Neural progenitor cell (in vitro differentiated cells): ENCODE measurements around the gene RINT1. TPM values are rescaled to one million over a fixed set of nuclear protein-coding genes. Genes with fewer than 3 reads are reported as not detected.

Experiments used
- DNase-seq: peaks from one replicate; pipeline ENCODE4 v3.0.0-alpha.2; 2016; ENCODE audit warnings: low spot score
- H2AFZ ChIP-seq: fragments of 200-600 bp; sonication (generic); replicated peaks from 2 replicates; pipeline ENCODE4 v1.6.1; 2016; ENCODE audit warnings: antibody characterized with exemption
- H3F3A ChIP-seq: fragments of 200-600 bp; sonication (generic); 2 replicates; pipeline ENCODE4 v1.6.1; 2016; ENCODE audit warnings: antibody characterized with exemption, low read depth
- H3K27ac ChIP-seq: fragments of 200-600 bp; sonication (generic); 2 replicates; pipeline ENCODE4 v1.5.1; 2016; ENCODE audit warnings: mild to moderate bottlenecking
- H3K27me3 ChIP-seq: fragments of 200-600 bp; sonication (generic); 2 replicates; pipeline ENCODE4 v1.6.1; 2016; ENCODE audit warnings: mild to moderate bottlenecking, moderate library complexity
- H3K36me3 ChIP-seq: fragments of 200-600 bp; sonication (generic); 2 replicates; pipeline ENCODE4 v1.5.1; 2016
- H3K4me1 ChIP-seq: fragments of 200-600 bp; sonication (generic); 2 replicates; pipeline ENCODE4 v1.6.1; 2016; ENCODE audit warnings: mixed run types
- H3K4me2 ChIP-seq: fragments of 200-600 bp; sonication (generic); 2 replicates; pipeline ENCODE4 v1.6.1; 2016
- H3K4me3 ChIP-seq: fragments of 200-600 bp; sonication (generic); 2 replicates; pipeline ENCODE4 v1.5.1; 2016
- H3K79me2 ChIP-seq: fragments of 200-600 bp; sonication (generic); 2 replicates; pipeline ENCODE4 v1.6.1; 2016; ENCODE audit warnings: low read depth
- H3K9ac ChIP-seq: fragments of 200-600 bp; sonication (generic); 2 replicates; pipeline ENCODE4 v1.6.1; 2016
- H3K9me3 ChIP-seq: fragments of 200-600 bp; sonication (generic); 2 replicates; pipeline ENCODE4 v1.5.1; 2016; ENCODE audit warnings: low read depth
- H4K20me1 ChIP-seq: fragments of 200-600 bp; sonication (generic); 2 replicates; pipeline ENCODE4 v1.6.1; 2016; ENCODE audit warnings: low read depth
- H3K27ac Mint-ChIP-seq: 3 replicates; pipeline ENCODE4 v1.8.0; 2021; ENCODE audit warnings: mixed read lengths
- H3K27me3 Mint-ChIP-seq: 2 replicates; pipeline ENCODE4 v1.8.0; 2022; ENCODE audit warnings: low read depth, mild to moderate bottlenecking, inconsistent platforms, moderate library complexity, mixed read lengths; ENCODE audit not compliant: insufficient read depth
- H3K36me3 Mint-ChIP-seq: 3 replicates; pipeline ENCODE4 v1.8.0; 2021; ENCODE audit warnings: mixed read lengths
- H3K4me1 Mint-ChIP-seq: 3 replicates; pipeline ENCODE4 v1.8.0; 2021; ENCODE audit warnings: mixed read lengths
- H3K4me3 Mint-ChIP-seq: 3 replicates; pipeline ENCODE4 v1.8.0; 2021; ENCODE audit warnings: mild to moderate bottlenecking, moderate library complexity, mixed read lengths
- H3K9me3 Mint-ChIP-seq: 3 replicates; pipeline ENCODE4 v1.8.0; 2020; ENCODE audit warnings: mixed read lengths
- EZH2 ChIP-seq: fragments of 200-600 bp; sonication (generic); IDR thresholded peaks from 2 replicates; pipeline ENCODE4 v1.6.1; 2017; ENCODE audit warnings: antibody characterized with exemption, mild to moderate bottlenecking, moderate library complexity
- EZH2phosphoT487 ChIP-seq: fragments of 200-600 bp; sonication (generic); IDR thresholded peaks from 2 replicates; pipeline ENCODE4 v1.6.1; 2017; ENCODE audit warnings: antibody characterized with exemption
- total RNA-seq: library from RNA; depleted of rRNA; stranded (reverse); fragments of >200 nt; gene quantifications from 2 replicates; pipeline ENCODE4 v1.2.3, GENCODE V29; 2015; ENCODE audit warnings: low replicate concordance
- TF ChIP-seq, protein P1 (sequence below): fragments of 200-600 bp; sonication (generic); IDR thresholded peaks from 2 replicates; pipeline ENCODE4 v1.5.1; 2017; ENCODE audit warnings: antibody characterized with exemption, mild to moderate bottlenecking

Gene RINT1
- total RNA-seq, 1 donor from 2014 or later = 9.0 TPM

DNA sequence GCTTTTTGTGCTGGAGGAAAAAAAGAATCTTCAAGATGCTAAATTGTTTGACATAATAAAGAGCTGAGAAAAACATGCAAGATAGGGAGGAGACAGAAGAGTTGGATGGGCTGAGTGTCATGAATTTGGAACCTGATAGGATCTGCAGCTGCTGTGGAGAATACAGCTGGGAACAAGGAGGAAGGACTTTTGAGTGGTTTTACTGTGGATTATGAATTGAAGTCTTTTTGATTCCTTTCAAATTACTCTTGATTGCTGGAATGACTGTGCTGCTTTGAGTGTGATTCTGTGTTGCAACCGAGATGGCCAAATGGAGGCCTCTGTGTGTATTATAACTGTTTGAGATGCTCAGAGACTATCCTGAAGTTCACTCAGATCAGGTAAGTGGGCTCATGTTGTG lies 45.2 kb downstream of the RINT1 start:
- H2AFZ ChIP-seq = no peak overlapping the region
- peaks cover 5% of the 10 kb centered on the region for H3F3A ChIP-seq
- H3K36me3 ChIP-seq = no peaks in the 10 kb centered on the region
- no peaks in the 10 kb centered on the region for H3K27me3 ChIP-seq
- no peak overlapping the region for H3K27ac ChIP-seq
- no peak overlapping the region for H3K4me3 ChIP-seq
- Mint-ChIP-seq H3K9me3 (peaks cover 2% of the 10 kb centered on the region), H3K27ac (no peak overlapping the region), H3K4me1 (peaks cover 16% of the 10 kb centered on the region), H3K36me3 (peaks cover 5% of the 10 kb centered on the region), H3K4me3 (no peak overlapping the region), H3K27me3 (peaks cover 8% of the 10 kb centered on the region)
- no peak overlapping the region for H3K9ac ChIP-seq
- H3K4me2 ChIP-seq = no peak overlapping the region
- no peaks in the 10 kb centered on the region for H4K20me1 ChIP-seq
- no peak for DNase-seq
- H3K9me3 ChIP-seq = no peaks in the 10 kb centered on the region
- H3K4me1 ChIP-seq = peaks cover 5% of the 10 kb centered on the region
- H3K79me2 ChIP-seq = no peaks in the 10 kb centered on the region
- TF ChIP-seq, protein P1, sequence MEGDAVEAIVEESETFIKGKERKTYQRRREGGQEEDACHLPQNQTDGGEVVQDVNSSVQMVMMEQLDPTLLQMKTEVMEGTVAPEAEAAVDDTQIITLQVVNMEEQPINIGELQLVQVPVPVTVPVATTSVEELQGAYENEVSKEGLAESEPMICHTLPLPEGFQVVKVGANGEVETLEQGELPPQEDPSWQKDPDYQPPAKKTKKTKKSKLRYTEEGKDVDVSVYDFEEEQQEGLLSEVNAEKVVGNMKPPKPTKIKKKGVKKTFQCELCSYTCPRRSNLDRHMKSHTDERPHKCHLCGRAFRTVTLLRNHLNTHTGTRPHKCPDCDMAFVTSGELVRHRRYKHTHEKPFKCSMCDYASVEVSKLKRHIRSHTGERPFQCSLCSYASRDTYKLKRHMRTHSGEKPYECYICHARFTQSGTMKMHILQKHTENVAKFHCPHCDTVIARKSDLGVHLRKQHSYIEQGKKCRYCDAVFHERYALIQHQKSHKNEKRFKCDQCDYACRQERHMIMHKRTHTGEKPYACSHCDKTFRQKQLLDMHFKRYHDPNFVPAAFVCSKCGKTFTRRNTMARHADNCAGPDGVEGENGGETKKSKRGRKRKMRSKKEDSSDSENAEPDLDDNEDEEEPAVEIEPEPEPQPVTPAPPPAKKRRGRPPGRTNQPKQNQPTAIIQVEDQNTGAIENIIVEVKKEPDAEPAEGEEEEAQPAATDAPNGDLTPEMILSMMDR = no peak
- TF ChIP-seq EZH2phosphoT487 (no peak), EZH2 (no peak)

DNA sequence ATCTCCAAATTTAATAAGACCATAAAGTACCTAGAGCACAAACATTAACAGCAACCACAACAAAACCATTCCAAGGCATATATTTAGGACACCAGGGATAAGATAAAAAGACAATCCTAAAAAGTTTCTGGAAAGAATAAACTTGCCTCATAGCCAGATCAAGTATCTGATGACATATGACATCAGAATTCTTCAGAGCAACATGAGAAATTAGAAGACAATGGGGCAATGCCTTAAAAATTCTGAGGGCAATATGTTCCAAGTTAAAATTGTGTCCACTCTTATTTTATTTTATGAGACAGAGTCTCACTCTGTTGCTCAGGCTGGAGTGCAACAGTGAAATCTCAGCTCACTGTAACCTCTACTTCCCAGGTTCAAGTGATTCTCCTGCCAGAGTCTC lies 46.5 kb downstream of the RINT1 start:
- TF ChIP-seq EZH2 = no peak
- no peak for TF ChIP-seq EZH2phosphoT487
- TF ChIP-seq, protein P1 = no peak
- no peaks in the 10 kb centered on the region for H4K20me1 ChIP-seq
- no peak overlapping the region for H3K27ac ChIP-seq
- H3K4me3 ChIP-seq = no peak overlapping the region
- H3K36me3 ChIP-seq = no peaks in the 10 kb centered on the region
- peaks cover 5% of the 10 kb centered on the region for H3K4me1 ChIP-seq
- H3K9me3 ChIP-seq = no peaks in the 10 kb centered on the region
- H3K4me2 ChIP-seq = no peak overlapping the region
- Mint-ChIP-seq H3K27me3 (peaks cover 8% of the 10 kb centered on the region), H3K36me3 (peaks cover 5% of the 10 kb centered on the region), H3K4me1 (peaks cover 18% of the 10 kb centered on the region), H3K4me3 (no peak overlapping the region), H3K27ac (no peak overlapping the region), H3K9me3 (peaks cover 2% of the 10 kb centered on the region)
- H3K79me2 ChIP-seq = no peaks in the 10 kb centered on the region
- H3K27me3 ChIP-seq = no peaks in the 10 kb centered on the region
- H3F3A ChIP-seq = peaks cover 5% of the 10 kb centered on the region
- H2AFZ ChIP-seq = no peak overlapping the region
- H3K9ac ChIP-seq = no peak overlapping the region
- DNase-seq = no peak

DNA sequence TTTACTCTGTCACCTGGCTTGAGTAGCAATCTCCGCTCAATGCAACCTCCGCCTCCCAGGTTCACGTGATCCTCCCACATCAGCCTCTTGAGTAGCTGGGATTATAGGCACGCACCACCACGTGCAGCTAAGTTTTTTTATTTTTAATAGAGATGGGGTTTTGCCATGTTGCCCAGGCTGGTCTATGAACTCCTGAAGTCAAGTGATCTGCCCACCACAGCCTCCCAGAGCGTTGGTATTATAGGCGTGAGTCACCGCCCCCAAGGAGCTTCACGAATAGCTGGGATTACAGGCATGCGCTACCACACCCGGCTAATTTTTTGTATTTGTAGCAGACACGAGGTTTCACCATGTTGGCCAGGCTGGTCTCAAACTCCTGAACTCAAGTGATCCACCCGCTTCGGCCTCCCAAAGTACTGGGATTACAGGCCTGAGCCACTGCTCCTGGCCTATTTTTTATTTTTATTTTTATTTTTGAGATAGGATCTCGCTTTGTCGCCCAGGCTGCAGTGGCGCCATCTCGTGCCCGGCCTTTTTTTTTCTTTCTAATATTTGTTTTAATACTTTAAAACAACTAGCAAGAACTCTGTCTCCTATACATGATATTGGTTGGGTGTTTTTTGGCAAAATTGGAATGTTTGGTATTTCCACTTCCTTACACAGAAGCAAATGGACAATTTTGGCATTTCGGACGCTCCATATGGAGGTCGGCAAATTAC lies 48.2 kb downstream of the RINT1 start:
- Mint-ChIP-seq H3K27ac (no peak overlapping the region), H3K36me3 (peaks cover 2% of the 10 kb centered on the region), H3K9me3 (peaks cover 9% of the 10 kb centered on the region), H3K4me3 (peak overlapping the region; percentile 88), H3K4me1 (peaks cover 18% of the 10 kb centered on the region), H3K27me3 (peaks cover 7% of the 10 kb centered on the region)
- peaks cover 5% of the 10 kb centered on the region for H3F3A ChIP-seq
- TF ChIP-seq, protein P1 = peak; percentile 18
- TF ChIP-seq EZH2 = no peak
- H3K27ac ChIP-seq = no peak overlapping the region
- H3K4me1 ChIP-seq = peaks cover 5% of the 10 kb centered on the region
- no peak overlapping the region for H3K4me3 ChIP-seq
- no peak overlapping the region for H3K4me2 ChIP-seq
- no peaks in the 10 kb centered on the region for H3K27me3 ChIP-seq
- no peaks in the 10 kb centered on the region for H3K9me3 ChIP-seq
- no peak for DNase-seq
- H4K20me1 ChIP-seq = no peaks in the 10 kb centered on the region
- no peak overlapping the region for H3K9ac ChIP-seq
- no peak overlapping the region for H2AFZ ChIP-seq
- no peaks in the 10 kb centered on the region for H3K79me2 ChIP-seq
- H3K36me3 ChIP-seq = no peaks in the 10 kb centered on the region
